GM13976 (cell line): ENCODE data around the gene HIVEP2.

Experiments
- DNase-seq: peaks from one replicate; pipeline ENCODE4 v3.0.0; 2012; ENCODE audit warnings: low spot score
- CTCF ChIP-seq: IDR thresholded peaks from 2 replicates; pipeline ENCODE4 v1.5.1; 2012; ENCODE audit warnings: borderline replicate concordance, mild to moderate bottlenecking; ENCODE audit not compliant: insufficient read depth; ENCODE audit errors: extremely low read depth, missing control alignments, control extremely low read depth
- in situ Hi-C: fragments of 300-500 bp; cut with MboI; formaldehyde crosslinking; loops from one replicate; pipeline ENCODE4 v1.12.0; 2022; ENCODE audit warnings: low sequenced_read_pairs, mixed read lengths, inconsistent platforms; ENCODE audit not compliant: unreplicated experiment

The HIVEP2 gene

GRCh38 chr6:142823256-142823902, 121.6 kb downstream of the HIVEP2 start:
- no peak for DNase-seq
- in situ Hi-C loops: no loop called here
- no peak for TF ChIP-seq CTCF

- TF ChIP-seq CTCF: peak; percentile 27
- in situ Hi-C loops: no loop called here
- no peak for DNase-seq
Observed at GRCh38 chr6:142822842-142823241, 122.1 kb downstream of the HIVEP2 start.

GRCh38 chr6:142822383-142822782, 122.6 kb downstream of the HIVEP2 start:
- no peak for TF ChIP-seq CTCF
- in situ Hi-C loops: no loop called here
- peak; percentile 46 for DNase-seq

- in situ Hi-C loops: no loop called here
- TF ChIP-seq CTCF: no peak
- DNase-seq: no peak
Observed at GRCh38 chr6:142821860-142822259, 123.1 kb downstream of the HIVEP2 start.

GRCh38 chr6:142821164-142821716, 123.7 kb downstream of the HIVEP2 start:
- in situ Hi-C loops: no loop called here
- no peak for DNase-seq
- TF ChIP-seq CTCF: no peak

GRCh38 chr6:142820338-142821051, 124.5 kb downstream of the HIVEP2 start:
- no peak for TF ChIP-seq CTCF
- no peak for DNase-seq
- in situ Hi-C loops: no loop called here
